SK-N-SH (cell line): Measurements from ENCODE around the gene LRP1-AS. TPM values are rescaled to one million over a fixed set of nuclear protein-coding genes. Genes with fewer than 3 reads are reported as not detected.

Experiments
- CTCF ChIA-PET: fragments of 300-600, 350-600 bp; formaldehyde crosslinking; extraction: SDS; loops from one replicate; lab custom pipeline; 2021; lab: Yijun Ruan, JAX
- POLR2A ChIA-PET: fragments of 350-600 bp; sonication (Branson Sonifier 250); formaldehyde crosslinking; extraction: SDS; loops from one replicate; lab custom pipeline; 2020; ENCODE audit warnings: antibody characterized with exemption, inconsistent platforms; lab: Yijun Ruan, JAX
- DNase-seq: peaks from one replicate; pipeline ENCODE4 v3.0.0; 2012
- H2AFZ ChIP-seq: fragments of 200-600 bp; sonication (generic); 2 replicates; pipeline ENCODE4 v1.8.1; 2016; ENCODE audit warnings: antibody characterized with exemption, mild to moderate bottlenecking, low read depth
- H3F3A ChIP-seq: fragments of 200-600 bp; sonication (generic); replicated peaks from 2 replicates; pipeline ENCODE3; 2016; ENCODE audit warnings: antibody characterized with exemption, mild to moderate bottlenecking; ENCODE audit not compliant: insufficient read depth
- H3K27ac ChIP-seq, 2 experiments: fragments of 200-500 bp in 1 of 2; fragments of 200-600 bp in 1 of 2; sonication (Bioruptor generic) in 1 of 2; sonication (generic), shearing (Covaris generic) in 1 of 2; 2 replicates each; pipeline versions ENCODE4 v1.5.1 to v1.6.1; 2014 to 2016; ENCODE audit warnings: low read depth in 2 of 2, inconsistent platforms in 1 of 2, low read length in 1 of 2, mild to moderate bottlenecking in 1 of 2, mixed read lengths in 1 of 2
- H3K27me3 ChIP-seq: fragments of 200-600 bp; sonication (generic), shearing (Covaris generic); 2 replicates; pipeline ENCODE4 v1.6.1; 2016; ENCODE audit warnings: mixed run types; ENCODE audit not compliant: insufficient read depth
- H3K36me3 ChIP-seq, 2 experiments: fragments of 200-500 bp in 1 of 2; fragments of 200-600 bp in 1 of 2; sonication (Bioruptor generic) in 1 of 2; sonication (generic) in 1 of 2; replicated peaks in 1 of 2; 2 replicates each; pipeline versions ENCODE3 to v1.5.1; 2014 to 2016; ENCODE audit warnings: low read length in 1 of 2, mild to moderate bottlenecking in 1 of 2; ENCODE audit not compliant: insufficient read depth in 2 of 2, control insufficient read depth in 1 of 2
- H3K4me1 ChIP-seq, 2 experiments: fragments of 200-500 bp in 1 of 2; fragments of 200-600 bp in 1 of 2; sonication (Bioruptor generic) in 1 of 2; sonication (generic), shearing (Covaris generic) in 1 of 2; 2 replicates each; pipeline versions ENCODE4 v1.5.1 to v1.6.1; 2014 to 2016; ENCODE audit warnings: low read depth in 1 of 2, low read length in 1 of 2, mixed run types in 1 of 2; ENCODE audit not compliant: insufficient read depth in 2 of 2, control insufficient read depth in 1 of 2
- H3K4me2 ChIP-seq: fragments of 200-600 bp; sonication (generic), shearing (Covaris generic); 2 replicates; pipeline ENCODE4 v1.6.1; 2017; ENCODE audit warnings: mixed run types
- H3K4me3 ChIP-seq, 2 experiments: fragments of 200-500 bp in 1 of 2; fragments of 200-600 bp in 1 of 2; sonication (Bioruptor generic) in 1 of 2; sonication (generic), shearing (Covaris generic) in 1 of 2; 2 replicates each; pipeline versions ENCODE4 v1.5.1 to v1.8.1; 2014 to 2016; ENCODE audit warnings: low read depth in 2 of 2, inconsistent platforms in 1 of 2, low read length in 1 of 2, mild to moderate bottlenecking in 1 of 2, mixed read lengths in 1 of 2, moderate library complexity in 1 of 2
- H3K79me2 ChIP-seq: fragments of 200-600 bp; sonication (generic); 2 replicates; pipeline ENCODE4 v1.8.1; 2017; ENCODE audit warnings: mild to moderate bottlenecking; ENCODE audit not compliant: insufficient read depth
- H3K9ac ChIP-seq: fragments of 200-600 bp; sonication (generic); 2 replicates; pipeline ENCODE4 v1.6.1; 2017; ENCODE audit warnings: mixed run types
- H3K9me2 ChIP-seq: fragments of 200-600 bp; sonication (generic); 2 replicates; pipeline ENCODE4 v1.6.1; 2017; ENCODE audit warnings: mixed run types
- H3K9me3 ChIP-seq: fragments of 200-600 bp; sonication (generic); 2 replicates; pipeline ENCODE4 v1.6.1; 2017; ENCODE audit warnings: mixed run types, mild to moderate bottlenecking, moderate library complexity
- H4K20me1 ChIP-seq: fragments of 200-600 bp; sonication (generic); 2 replicates; pipeline ENCODE4 v1.6.1; 2017; ENCODE audit warnings: mild to moderate bottlenecking, mixed run types; ENCODE audit not compliant: insufficient read depth
- CHD2 ChIP-seq: fragments of 150-350 bp; IDR thresholded peaks from 2 replicates; pipeline ENCODE4 v1.6.1; 2018; ENCODE audit warnings: low read length; ENCODE audit not compliant: partially characterized antibody
- CTCF ChIP-seq: fragments of 200-600 bp; sonication (generic); IDR thresholded peaks from 2 replicates; pipeline ENCODE4 v1.6.1; 2017; ENCODE audit warnings: antibody characterized with exemption, mild to moderate bottlenecking, moderate library complexity
- ELF1 ChIP-seq: IDR thresholded peaks from 2 replicates; pipeline ENCODE4 v1.4.0; 2012
- EZH2phosphoT487 ChIP-seq: fragments of 200-600 bp; sonication (generic); IDR thresholded peaks from 2 replicates; pipeline ENCODE4 v1.6.1; 2017; ENCODE audit warnings: low read depth, mixed run types, mild to moderate bottlenecking, antibody characterized with exemption, moderate library complexity, borderline replicate concordance
- FOSL2 ChIP-seq: IDR thresholded peaks from 2 replicates; pipeline ENCODE4 v1.4.0; 2012; ENCODE audit warnings: low read depth, mild to moderate bottlenecking, moderate library complexity, borderline replicate concordance
- FOXJ3 ChIP-seq: sonication (generic); formaldehyde crosslinking; IDR thresholded peaks from 2 replicates; pipeline ENCODE4 v1.5.1; 2020; ENCODE audit warnings: mild to moderate bottlenecking, missing genetic modification reagents
- GATA2 ChIP-seq: sonication (generic); formaldehyde crosslinking; IDR thresholded peaks from 2 replicates; pipeline ENCODE4 v1.5.0; 2020; ENCODE audit warnings: mild to moderate bottlenecking, missing genetic modification reagents
- MAX ChIP-seq: IDR thresholded peaks from 2 replicates; pipeline ENCODE4 v1.4.0; 2012; ENCODE audit warnings: low read depth
- MXI1 ChIP-seq: IDR thresholded peaks from 2 replicates; pipeline ENCODE4 v1.6.1; 2012; ENCODE audit warnings: mild to moderate bottlenecking, low read depth, low read length, improper control_type of control experiment
- NRF1 ChIP-seq: IDR thresholded peaks from 2 replicates; pipeline ENCODE4 v1.6.1; 2012; ENCODE audit warnings: low read depth, mild to moderate bottlenecking, low read length
- POLR2AphosphoS5 ChIP-seq: IDR thresholded peaks from 2 replicates; pipeline ENCODE4 v1.6.1; 2012; ENCODE audit warnings: low read depth, low read length
- RFX5 ChIP-seq: IDR thresholded peaks from 2 replicates; pipeline ENCODE4 v1.6.1; 2012; ENCODE audit warnings: mild to moderate bottlenecking, improper control_type of control experiment, low read length
- RXRA ChIP-seq: IDR thresholded peaks from 2 replicates; pipeline ENCODE4 v1.4.0; 2012; ENCODE audit warnings: low read depth, mild to moderate bottlenecking, borderline replicate concordance
- SIN3A ChIP-seq: IDR thresholded peaks from 2 replicates; pipeline ENCODE4 v1.6.1; 2012; ENCODE audit warnings: low read depth, mild to moderate bottlenecking, low read length, moderate library complexity, borderline replicate concordance
- SMC3 ChIP-seq: IDR thresholded peaks from 2 replicates; pipeline ENCODE4 v1.6.1; 2012; ENCODE audit warnings: low read depth, low read length, improper control_type of control experiment
- TCF12 ChIP-seq: IDR thresholded peaks from 2 replicates; pipeline ENCODE4 v1.4.0; 2012
- TEAD4 ChIP-seq: IDR thresholded peaks from 2 replicates; pipeline ENCODE4 v1.4.0; 2012; ENCODE audit warnings: mild to moderate bottlenecking, borderline replicate concordance; ENCODE audit not compliant: insufficient read depth
- USF1 ChIP-seq: IDR thresholded peaks from 2 replicates; pipeline ENCODE4 v1.4.0; 2012; ENCODE audit warnings: low read depth, borderline replicate concordance
- USF2 ChIP-seq: fragments of 150-350 bp; IDR thresholded peaks from 2 replicates; pipeline ENCODE4 v1.6.1; 2017; ENCODE audit warnings: antibody characterized with exemption, low read length, low read depth, borderline replicate concordance
- YY1 ChIP-seq: IDR thresholded peaks from 2 replicates; pipeline ENCODE4 v1.4.0; 2012; ENCODE audit warnings: low read depth, mild to moderate bottlenecking
- polyA plus RNA-seq, 3 experiments: library from polyadenylated mRNA; depleted of rRNA; stranded (reverse); fragments of >200 nt; gene quantifications; 2 replicates each; pipeline ENCODE4 v1.2.3, GENCODE V29; 2012

LRP1-AS gene
- polyA plus RNA-seq, 1 of the 3 experiments (the other 2 are of a cell fraction), result not detected

- Histone ChIP-seq H3K4me2 (peak overlapping the region; percentile 99), H3K27me3 (no peaks in the 10 kb centered on the region)
These were observed 17.5 kb downstream of the LRP1-AS start for GRCh38 chr12:57129889-57130288.

More at GRCh38 chr12:57129889-57130288, 17.5 kb downstream of the LRP1-AS start:
- H4K20me1 ChIP-seq, result peaks cover 35% of the 10 kb centered on the region
- ChIA-PET CTCF (interaction anchor here (1.2 to 23.5 kb wide), 6 partner anchors 11 to 84 kb away, joined by 4 to 643 read pairs (median 12); partner anchors contain the start of gene LRP1-AS), POLR2A (interaction anchor here (2.3 kb wide), 1 partner anchor 12 kb away, joined by 4 read pairs; no protein-coding TSS in a partner anchor)
- peaks cover 58% of the 10 kb centered on the region for H3K79me2 ChIP-seq
- no peaks in the 10 kb centered on the region for H3K9me3 ChIP-seq
- DNase-seq, result peak; percentile 17
- H3F3A ChIP-seq, result peaks cover 5% of the 10 kb centered on the region
- TF ChIP-seq YY1, result no peak
- TF ChIP-seq TCF12, result no peak
- TF ChIP-seq RXRA, result no peak
- TF ChIP-seq SMC3, result no peak
- TF ChIP-seq TEAD4, result no peak
- TF ChIP-seq SIN3A, result no peak
- TF ChIP-seq POLR2AphosphoS5, result no peak
- TF ChIP-seq GATA2 (CRISPR knock-in tag), result no peak
- no peak for TF ChIP-seq NRF1
- TF ChIP-seq MAX, result no peak
- TF ChIP-seq CTCF, result no peak
- no peak for TF ChIP-seq RFX5
- no peak for TF ChIP-seq EZH2phosphoT487
- no peak for TF ChIP-seq USF2
- TF ChIP-seq FOXJ3, result no peak
- TF ChIP-seq FOSL2, result no peak
- TF ChIP-seq MXI1, result no peak
- no peak for TF ChIP-seq CHD2
- TF ChIP-seq USF1, result no peak
- no peak for TF ChIP-seq ELF1
- no peaks in the 10 kb centered on the region for H3K36me3 ChIP-seq
- peak overlapping the region in 1 of 2 experiments; percentile 23; a peak in 1 of 4 replicates for H3K27ac ChIP-seq
- peak overlapping the region; percentile 87 to 96 for H3K4me3 ChIP-seq
- H2AFZ ChIP-seq, result no peak overlapping the region
- no peaks in the 10 kb centered on the region for H3K9me2 ChIP-seq
- peaks cover 35 to 54% of the 10 kb centered on the region in 2 experiments for H3K4me1 ChIP-seq
- H3K9ac ChIP-seq, result peak overlapping the region; percentile 80
